ENCODE measurements around the gene EIPR1.
"Not testable (repeated sequence)": the region's sequence is repeated elsewhere in the genome, so short reads cannot be mapped to it uniquely, and the experiment has no call there.

The EIPR1 gene

GRCh38 chr2:3357926-3358325 lies 19.7 kb downstream of the EIPR1 start:
- DNase-seq = no peak
- Histone ChIP-seq H3K36me3 (peaks cover 3% of the 10 kb centered on the region; the same call in 1 of the 2 replicates), H3K9me3 (no peaks in the 10 kb centered on the region), H3K27me3 (no peaks in the 10 kb centered on the region), H3K4me1 (peaks cover 18% of the 10 kb centered on the region), H3K4me3 (ENCODE audit: low read depth, low read length) (no peak overlapping the region)
- TF ChIP-seq, protein P1, sequence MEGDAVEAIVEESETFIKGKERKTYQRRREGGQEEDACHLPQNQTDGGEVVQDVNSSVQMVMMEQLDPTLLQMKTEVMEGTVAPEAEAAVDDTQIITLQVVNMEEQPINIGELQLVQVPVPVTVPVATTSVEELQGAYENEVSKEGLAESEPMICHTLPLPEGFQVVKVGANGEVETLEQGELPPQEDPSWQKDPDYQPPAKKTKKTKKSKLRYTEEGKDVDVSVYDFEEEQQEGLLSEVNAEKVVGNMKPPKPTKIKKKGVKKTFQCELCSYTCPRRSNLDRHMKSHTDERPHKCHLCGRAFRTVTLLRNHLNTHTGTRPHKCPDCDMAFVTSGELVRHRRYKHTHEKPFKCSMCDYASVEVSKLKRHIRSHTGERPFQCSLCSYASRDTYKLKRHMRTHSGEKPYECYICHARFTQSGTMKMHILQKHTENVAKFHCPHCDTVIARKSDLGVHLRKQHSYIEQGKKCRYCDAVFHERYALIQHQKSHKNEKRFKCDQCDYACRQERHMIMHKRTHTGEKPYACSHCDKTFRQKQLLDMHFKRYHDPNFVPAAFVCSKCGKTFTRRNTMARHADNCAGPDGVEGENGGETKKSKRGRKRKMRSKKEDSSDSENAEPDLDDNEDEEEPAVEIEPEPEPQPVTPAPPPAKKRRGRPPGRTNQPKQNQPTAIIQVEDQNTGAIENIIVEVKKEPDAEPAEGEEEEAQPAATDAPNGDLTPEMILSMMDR (IDR thresholded peaks at IDR 0.05; ENCODE audit: low read depth, low read length) = no peak

GRCh38 chr2:3357446-3357845 lies 20.2 kb downstream of the EIPR1 start:
- H3K27me3 ChIP-seq; H3K36me3 ChIP-seq; H3K9me3 ChIP-seq; DNase-seq; H3K4me3 ChIP-seq (ENCODE audit: low read depth, low read length): not testable (repeated sequence)
- H3K4me1 ChIP-seq = peaks cover 18% of the 10 kb centered on the region

- Histone ChIP-seq H3K9me3 (no peaks in the 10 kb centered on the region), H3K4me1 (peaks cover 18% of the 10 kb centered on the region), H3K36me3 (peaks cover 7% of the 10 kb centered on the region; the same call in 1 of the 2 replicates), H3K4me3 (ENCODE audit: low read depth, low read length) (no peak overlapping the region), H3K27me3 (no peaks in the 10 kb centered on the region)
- TF ChIP-seq, protein P1 (IDR thresholded peaks at IDR 0.05; ENCODE audit: low read depth, low read length) = no peak
- DNase-seq = no peak
Measured at GRCh38 chr2:3356799-3357198, 20.8 kb downstream of the EIPR1 start.

DNA sequence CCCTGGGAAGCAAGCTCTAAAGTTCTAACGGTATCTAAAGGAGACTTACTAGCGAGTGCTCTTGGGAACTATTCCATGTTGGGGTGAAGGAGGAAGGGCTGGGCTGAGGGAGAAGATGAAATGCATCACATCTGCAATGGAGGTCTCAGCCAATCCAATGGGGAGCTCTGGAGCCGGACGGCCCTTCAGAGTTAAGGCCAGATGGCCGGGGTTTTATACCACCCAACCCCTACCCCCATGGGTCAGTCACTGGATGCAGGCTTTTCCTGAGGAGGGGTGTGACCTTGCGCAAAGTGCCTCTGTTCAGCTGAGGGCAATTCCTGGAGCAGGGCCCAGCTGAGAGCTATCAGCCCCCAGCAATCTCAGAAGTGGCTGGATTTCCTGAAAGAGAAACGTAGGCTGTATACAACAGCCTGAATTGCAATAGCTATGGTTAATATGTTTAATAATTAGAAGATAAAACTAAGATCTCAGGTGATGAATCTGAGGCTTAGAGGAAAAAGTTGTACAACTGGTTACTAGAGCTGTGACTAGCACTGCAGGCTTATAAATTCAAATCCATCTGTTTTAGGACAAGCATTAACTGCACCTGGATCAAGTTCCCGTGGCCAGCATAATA lies 21.6 kb downstream of the EIPR1 start:
- DNase-seq = no peak
- no peaks in the 10 kb centered on the region for H3K27me3 ChIP-seq
- no peaks in the 10 kb centered on the region for H3K9me3 ChIP-seq
- H3K4me3 ChIP-seq (ENCODE audit: low read depth, low read length) = no peak overlapping the region
- H3K36me3 ChIP-seq = peaks cover 10% of the 10 kb centered on the region
- H3K4me1 ChIP-seq = peaks cover 18% of the 10 kb centered on the region
- TF ChIP-seq, protein P1 (IDR thresholded peaks at IDR 0.05; ENCODE audit: low read depth, low read length) = no peak

DNA sequence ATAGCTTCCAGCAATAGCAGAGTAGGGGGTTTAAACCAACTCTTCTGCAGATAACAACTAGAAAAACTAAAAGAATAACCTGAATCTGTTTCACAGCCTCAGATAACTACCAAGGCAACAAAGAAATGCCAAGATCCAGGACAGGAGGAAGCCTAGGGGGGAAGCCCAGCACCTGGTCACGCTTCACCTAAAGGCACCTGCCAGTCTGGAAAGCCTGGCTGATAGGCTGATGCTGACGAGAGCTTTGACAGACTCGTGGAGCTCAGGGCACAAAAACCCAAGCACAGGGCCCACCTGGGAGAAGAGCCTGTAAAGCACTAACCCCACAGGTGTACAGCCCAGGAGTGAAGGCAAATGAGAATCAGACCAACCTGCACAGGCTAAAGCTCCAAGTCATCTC lies 22.6 kb downstream of the EIPR1 start:
- Histone ChIP-seq H3K36me3 (peaks cover 13% of the 10 kb centered on the region), H3K4me1 (peaks cover 18% of the 10 kb centered on the region), H3K27me3 (no peaks in the 10 kb centered on the region), H3K4me3 (ENCODE audit: low read depth, low read length) (no peak overlapping the region), H3K9me3 (no peaks in the 10 kb centered on the region)
- DNase-seq = no peak
- TF ChIP-seq, protein P1 (IDR thresholded peaks at IDR 0.05; ENCODE audit: low read depth, low read length) = no peak

DNA sequence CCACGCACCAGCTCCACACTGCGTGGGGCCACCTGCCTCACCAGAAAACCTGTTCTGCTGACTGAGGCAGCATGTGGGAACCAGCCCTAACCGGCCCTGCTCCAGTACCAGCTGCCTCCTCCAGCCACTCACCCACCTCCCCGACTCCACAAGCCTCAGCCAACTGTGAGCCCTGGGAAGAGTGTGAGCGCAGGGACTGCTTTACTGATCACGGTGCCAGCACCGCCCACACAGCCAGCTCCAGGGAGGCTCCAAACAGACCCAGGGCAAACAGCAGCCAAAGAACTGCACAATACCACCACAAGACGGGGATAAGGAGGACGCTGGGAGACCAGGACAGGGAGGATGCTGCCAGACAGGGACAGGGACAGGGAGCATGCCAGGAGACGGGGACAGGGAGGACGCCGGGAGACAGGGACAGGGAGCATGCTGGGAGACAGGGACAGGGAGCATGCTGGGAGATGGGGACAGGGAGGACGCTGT lies 28.4 kb downstream of the EIPR1 start:
- Histone ChIP-seq H3K36me3 (peaks cover 13% of the 10 kb centered on the region), H3K9me3 (no peaks in the 10 kb centered on the region), H3K27me3 (no peaks in the 10 kb centered on the region), H3K4me1 (peaks cover 9% of the 10 kb centered on the region; the same call in 1 of the 2 replicates), H3K4me3 (ENCODE audit: low read depth, low read length) (peak overlapping the region; percentile 71)
- DNase-seq = peak; percentile 75
- TF ChIP-seq, protein P1 (IDR thresholded peaks at IDR 0.05; ENCODE audit: low read depth, low read length) = peak; percentile 34; the same call in 1 of the 2 replicates
